ENCODE data around the gene SLC34A2.

- TF ChIP-seq LARP7 (IDR thresholded peaks at IDR 0.05) (no peak), POLR2AphosphoS5 (IDR thresholded peaks at IDR 0.05; ENCODE audit: low read length) (no peak), CTCF (IDR thresholded peaks at IDR 0.05 in 2 of 3, conservative IDR thresholded peaks at IDR 0.05 in 1 of 3; ENCODE audit: control insufficient read depth in 2 of 3, extremely low read depth in 1 of 3, insufficient read depth in 1 of 3, low read depth in 3 of 3, low read length in 3 of 3) (no peak), ASH2L (IDR thresholded peaks at IDR 0.05; ENCODE audit: borderline replicate concordance, low read depth) (no peak), EP300 (IDR thresholded peaks at IDR 0.05; ENCODE audit: borderline replicate concordance in 1 of 2, control insufficient read depth in 1 of 2, low read depth in 2 of 2, low read length in 2 of 2) (no peak)
- TF ChIP-seq, protein P1, sequence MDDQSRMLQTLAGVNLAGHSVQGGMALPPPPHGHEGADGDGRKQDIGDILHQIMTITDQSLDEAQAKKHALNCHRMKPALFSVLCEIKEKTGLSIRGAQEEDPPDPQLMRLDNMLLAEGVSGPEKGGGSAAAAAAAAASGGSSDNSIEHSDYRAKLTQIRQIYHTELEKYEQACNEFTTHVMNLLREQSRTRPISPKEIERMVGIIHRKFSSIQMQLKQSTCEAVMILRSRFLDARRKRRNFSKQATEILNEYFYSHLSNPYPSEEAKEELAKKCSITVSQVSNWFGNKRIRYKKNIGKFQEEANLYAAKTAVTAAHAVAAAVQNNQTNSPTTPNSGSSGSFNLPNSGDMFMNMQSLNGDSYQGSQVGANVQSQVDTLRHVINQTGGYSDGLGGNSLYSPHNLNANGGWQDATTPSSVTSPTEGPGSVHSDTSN (IDR thresholded peaks at IDR 0.05; ENCODE audit: insufficient replicate concordance, low read depth, low read length): no peak
These were observed 4.0 kb upstream of the SLC34A2 start for GRCh38 chr4:25651682-25652081.
